Measurements from ENCODE around the gene C1orf198.

DNA sequence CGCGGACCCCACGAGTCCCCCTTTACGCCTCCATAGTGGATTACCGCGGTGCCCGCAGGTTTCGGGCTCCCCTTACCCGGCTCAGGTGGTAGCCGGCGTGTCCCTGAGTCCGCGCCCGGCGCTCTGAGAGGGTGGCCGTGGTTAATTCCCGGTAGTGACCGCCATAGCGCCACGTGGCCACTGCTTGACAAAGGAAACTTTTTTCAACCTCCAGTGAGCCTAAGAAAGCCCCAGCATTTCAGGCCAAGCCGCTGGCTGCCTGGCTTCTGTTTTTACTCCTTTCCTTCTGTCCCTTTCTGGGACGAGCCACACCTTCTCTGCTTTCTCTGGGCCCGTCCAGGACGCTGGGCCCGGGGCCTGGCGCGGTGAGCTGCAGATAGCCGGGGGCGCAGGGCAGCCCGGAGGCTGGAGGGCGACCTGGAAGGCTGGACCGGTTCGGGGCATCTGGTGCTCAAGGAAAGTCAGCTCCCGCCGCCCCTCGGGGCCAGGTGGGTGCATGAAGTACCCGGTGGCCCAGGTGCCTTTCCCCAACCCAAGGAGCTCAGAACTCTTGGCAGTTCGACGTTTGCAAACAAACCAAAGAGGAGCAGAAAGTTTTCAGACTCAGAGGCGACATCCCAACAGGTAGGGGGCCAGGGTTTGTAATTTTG is 540 bp upstream of the C1orf198 start:
- TF ChIP-seq CTCF (IDR thresholded peaks at IDR 0.05) (no peak), EP300 (IDR thresholded peaks at IDR 0.05) (no peak), POLR2A (IDR thresholded peaks at IDR 0.05; ENCODE audit: low read depth) (no peak), POLR2AphosphoS5 (IDR thresholded peaks at IDR 0.05) (no peak)
